GM21447 (cell line): Measurements from ENCODE around the gene SMC5.
"Not testable (repeated sequence)": the region's sequence is repeated elsewhere in the genome, so short reads cannot be mapped to it uniquely, and the experiment has no call there.

Experiments used
- ATAC-seq: cut with Tn5 transposase; IDR thresholded peaks from one replicate; pipeline ENCODE4 v1.9.1; 2021; ENCODE audit not compliant: unreplicated experiment

SMC5 gene

GRCh38 chr9:70262948-70263347 lies 4.2 kb downstream of the SMC5 start:
- ATAC-seq: no peak

GRCh38 chr9:70263421-70263820 lies 4.6 kb downstream of the SMC5 start:
- ATAC-seq: no peak

- no peak for ATAC-seq
Observed at GRCh38 chr9:70278305-70278704, 19.5 kb downstream of the SMC5 start.

- ATAC-seq: no peak
Observed at GRCh38 chr9:70283848-70284247, 25.1 kb downstream of the SMC5 start.

- ATAC-seq: no peak
Observed at GRCh38 chr9:70285246-70285645, 26.5 kb downstream of the SMC5 start.

GRCh38 chr9:70285981-70286598 lies 27.3 kb downstream of the SMC5 start:
- no peak for ATAC-seq

- no peak for ATAC-seq
Observed at GRCh38 chr9:70290626-70291025, 31.8 kb downstream of the SMC5 start.

- no peak for ATAC-seq
Observed at GRCh38 chr9:70291446-70291845, 32.7 kb downstream of the SMC5 start.

GRCh38 chr9:70292253-70292652 lies 33.5 kb downstream of the SMC5 start:
- ATAC-seq: no peak

- no peak for ATAC-seq
Observed at GRCh38 chr9:70293214-70293613, 34.4 kb downstream of the SMC5 start.

- no peak for ATAC-seq
Observed at GRCh38 chr9:70297141-70297540, 38.4 kb downstream of the SMC5 start.

GRCh38 chr9:70298245-70298771 lies 39.5 kb downstream of the SMC5 start:
- ATAC-seq: no peak

GRCh38 chr9:70303268-70303667 lies 44.5 kb downstream of the SMC5 start:
- ATAC-seq: no peak

GRCh38 chr9:70304810-70305209 lies 46.0 kb downstream of the SMC5 start:
- no peak for ATAC-seq

- no peak for ATAC-seq
Observed at GRCh38 chr9:70315389-70315788, 56.6 kb downstream of the SMC5 start.

GRCh38 chr9:70318002-70318401 lies 59.2 kb downstream of the SMC5 start:
- ATAC-seq: no peak

- no peak for ATAC-seq
Observed at GRCh38 chr9:70322096-70322495, 63.3 kb downstream of the SMC5 start.

- no peak for ATAC-seq
Observed at GRCh38 chr9:70324963-70325362, 66.2 kb downstream of the SMC5 start.

- ATAC-seq: not testable (repeated sequence)
Observed at GRCh38 chr9:70328625-70329024, 69.8 kb downstream of the SMC5 start.

- no peak for ATAC-seq
Observed at GRCh38 chr9:70340572-70340971, 81.8 kb downstream of the SMC5 start.

GRCh38 chr9:70347046-70347445 lies 88.3 kb downstream of the SMC5 start:
- ATAC-seq: no peak

GRCh38 chr9:70352356-70352755 lies 93.6 kb downstream of the SMC5 start:
- ATAC-seq: no peak

GRCh38 chr9:70352802-70353201 lies 94.0 kb downstream of the SMC5 start:
- no peak for ATAC-seq
